ENCODE data around the gene PDE2A. TPM values are rescaled to one million over a fixed set of nuclear protein-coding genes. Genes with fewer than 3 reads are reported as not detected.

Gene PDE2A
- total RNA-seq, 1 donor, result not detected

- TF ChIP-seq CTCF (IDR thresholded peaks at IDR 0.05; ENCODE audit: insufficient read depth, low read length), result no peak
- no peak overlapping the region for H3K4me3 ChIP-seq (ENCODE audit: low read depth, low read length)
Measured at GRCh38 chr11:72583616-72584292, 90.5 kb downstream of the PDE2A start.

GRCh38 chr11:72583177-72583553 lies 91.1 kb downstream of the PDE2A start:
- H3K4me3 ChIP-seq (ENCODE audit: low read depth, low read length), result no peak overlapping the region
- TF ChIP-seq CTCF (IDR thresholded peaks at IDR 0.05; ENCODE audit: insufficient read depth, low read length), result no peak
- DNase-seq (ENCODE audit: low read depth), result no peak

More at GRCh38 chr11:72583616-72584292, 90.5 kb downstream of the PDE2A start:
- no peak for DNase-seq (ENCODE audit: low read depth)

GRCh38 chr11:72582206-72583176 lies 91.7 kb downstream of the PDE2A start:
- H3K4me3 ChIP-seq (ENCODE audit: low read depth, low read length), result no peak overlapping the region
- no peak for DNase-seq (ENCODE audit: low read depth)
- no peak for TF ChIP-seq CTCF (IDR thresholded peaks at IDR 0.05; ENCODE audit: insufficient read depth, low read length)

- no peak for TF ChIP-seq CTCF (IDR thresholded peaks at IDR 0.05; ENCODE audit: insufficient read depth, low read length)
- DNase-seq (ENCODE audit: low read depth), result no peak
- H3K4me3 ChIP-seq (ENCODE audit: low read depth, low read length), result no peak overlapping the region
Measured at GRCh38 chr11:72581067-72581466, 93.2 kb downstream of the PDE2A start.

GRCh38 chr11:72580642-72580950 lies 93.6 kb downstream of the PDE2A start:
- H3K4me3 ChIP-seq (ENCODE audit: low read depth, low read length), result no peak overlapping the region
- no peak for DNase-seq (ENCODE audit: low read depth)
- no peak for TF ChIP-seq CTCF (IDR thresholded peaks at IDR 0.05; ENCODE audit: insufficient read depth, low read length)

GRCh38 chr11:72579816-72580641 lies 94.2 kb downstream of the PDE2A start:
- no peak overlapping the region for H3K4me3 ChIP-seq (ENCODE audit: low read depth, low read length)
- TF ChIP-seq CTCF (IDR thresholded peaks at IDR 0.05; ENCODE audit: insufficient read depth, low read length), result no peak
- DNase-seq (ENCODE audit: low read depth), result no peak
